WTC11 (cell line): ENCODE measurements around the gene CDX1. TPM values are rescaled to one million over a fixed set of nuclear protein-coding genes. Genes with fewer than 3 reads are reported as not detected.

Experiments
- ATAC-seq: fragments of 200-7000 bp; cut with Tn5 transposase; 2 replicates; pipeline ENCODE4 v1.10.0; 2021; ENCODE audit warnings: mild to moderate bottlenecking, moderate library complexity
- CTCF ChIA-PET: fragments of 300-600 bp; sonication (Branson Sonifier 250); formaldehyde crosslinking; loops from one replicate; lab custom pipeline; 2021; ENCODE audit warnings: antibody characterized with exemption; lab: Charles Lee
- POLR2A ChIA-PET: fragments of 350-600 bp; sonication (Branson Sonifier 250); formaldehyde crosslinking; loops from one replicate; lab custom pipeline; 2021; ENCODE audit warnings: antibody characterized with exemption; lab: Charles Lee
- DNase-seq: peaks from one replicate; pipeline ENCODE4 v3.0.0; 2021; ENCODE audit warnings: low spot score
- H3K27ac Mint-ChIP-seq: 2 replicates; pipeline ENCODE4 v1.8.0; 2021; ENCODE audit warnings: mixed read lengths
- H3K27me3 Mint-ChIP-seq: 2 replicates; pipeline ENCODE4 v1.8.0; 2021; ENCODE audit warnings: low read depth, mild to moderate bottlenecking, moderate library complexity, mixed read lengths
- H3K36me3 Mint-ChIP-seq: 2 replicates; pipeline ENCODE4 v1.8.0; 2021; ENCODE audit warnings: mixed read lengths
- H3K4me1 Mint-ChIP-seq: 2 replicates; pipeline ENCODE4 v1.8.0; 2022; ENCODE audit warnings: mixed read lengths
- H3K4me3 Mint-ChIP-seq: 2 replicates; pipeline ENCODE4 v1.8.0; 2021; ENCODE audit warnings: mild to moderate bottlenecking, moderate library complexity, mixed read lengths
- H3K9me3 Mint-ChIP-seq: 2 replicates; pipeline ENCODE4 v1.8.0; 2021; ENCODE audit warnings: mixed read lengths
- ATF6 ChIP-seq: sonication (generic); formaldehyde crosslinking; IDR thresholded peaks from 2 replicates; pipeline ENCODE4 v1.8.1; 2023; ENCODE audit warnings: mild to moderate bottlenecking, missing genetic modification reagents
- CTCF ChIP-seq: fragments of 200-600 bp; IDR thresholded peaks from 2 replicates; pipeline ENCODE4 v1.8.0; 2022; ENCODE audit warnings: antibody characterized with exemption
- EMX1 ChIP-seq: fragments of 250-450 bp; sonication (Bioruptor Pico); IDR thresholded peaks from 2 replicates; pipeline ENCODE4 v1.8.0; 2021; ENCODE audit warnings: mild to moderate bottlenecking
- ETV6 ChIP-seq: sonication (generic); formaldehyde crosslinking; IDR thresholded peaks from 2 replicates; pipeline ENCODE4 v1.8.1; 2022; ENCODE audit warnings: mild to moderate bottlenecking, missing genetic modification reagents
- FOXP1 ChIP-seq: sonication (generic); formaldehyde crosslinking; IDR thresholded peaks from 2 replicates; pipeline ENCODE4 v1.8.0; 2022; ENCODE audit warnings: missing genetic modification reagents, mild to moderate bottlenecking, moderate library complexity, borderline replicate concordance
- FOXP4 ChIP-seq: sonication (generic); formaldehyde crosslinking; IDR thresholded peaks from 2 replicates; pipeline ENCODE4 v1.8.0; 2022; ENCODE audit warnings: mild to moderate bottlenecking, missing genetic modification reagents
- IRF2 ChIP-seq: sonication (generic); formaldehyde crosslinking; IDR thresholded peaks from 2 replicates; pipeline ENCODE4 v1.8.0; 2022; ENCODE audit warnings: low read depth, missing genetic modification reagents, borderline replicate concordance
- KAT7 ChIP-seq: sonication (generic); formaldehyde crosslinking; IDR thresholded peaks from 2 replicates; pipeline ENCODE4 v1.8.1; 2023; ENCODE audit warnings: missing genetic modification reagents, mild to moderate bottlenecking, borderline replicate concordance
- NFYB ChIP-seq: sonication (generic); formaldehyde crosslinking; conservative IDR thresholded peaks from 2 replicates; pipeline ENCODE4 v1.8.0; 2022; ENCODE audit warnings: low read depth, missing genetic modification reagents
- SMAD3 ChIP-seq: sonication (generic); formaldehyde crosslinking; IDR thresholded peaks from 2 replicates; pipeline ENCODE4 v1.8.0; 2022; ENCODE audit warnings: missing genetic modification reagents, mild to moderate bottlenecking, borderline replicate concordance
- TCF7 ChIP-seq: sonication (generic); formaldehyde crosslinking; IDR thresholded peaks from 2 replicates; pipeline ENCODE4 v1.8.0; 2022; ENCODE audit warnings: mild to moderate bottlenecking, low read depth, missing genetic modification reagents, moderate library complexity
- ZBTB21 ChIP-seq: sonication (generic); formaldehyde crosslinking; IDR thresholded peaks from 2 replicates; pipeline ENCODE4 v1.8.1; 2023; ENCODE audit warnings: mild to moderate bottlenecking, missing genetic modification reagents, borderline replicate concordance
- ZNF121 ChIP-seq: sonication (generic); formaldehyde crosslinking; IDR thresholded peaks from 2 replicates; pipeline ENCODE4 v1.8.0; 2023; ENCODE audit warnings: missing genetic modification reagents
- ZNF317 ChIP-seq: sonication (generic); formaldehyde crosslinking; IDR thresholded peaks from 2 replicates; pipeline ENCODE4 v1.8.1; 2023; ENCODE audit warnings: low read depth, mild to moderate bottlenecking, moderate library complexity, missing genetic modification reagents, borderline replicate concordance
- total RNA-seq: library from RNA; stranded (reverse); gene quantifications from 3 replicates; pipeline ENCODE4 v1.2.3, GENCODE V29; 2021
- TF ChIP-seq, protein P1 (sequence below): sonication (generic); formaldehyde crosslinking; conservative IDR thresholded peaks from 2 replicates; pipeline ENCODE4 v1.8.1; 2022; ENCODE audit warnings: mild to moderate bottlenecking, missing genetic modification reagents
- TF ChIP-seq, protein P2 (sequence below): fragments of 250-450 bp; sonication (Bioruptor Pico); conservative IDR thresholded peaks from 2 replicates; pipeline ENCODE4 v1.9.0; 2021; ENCODE audit warnings: mild to moderate bottlenecking
- TF ChIP-seq, protein P3 (sequence below): sonication (generic); formaldehyde crosslinking; IDR thresholded peaks from 2 replicates; pipeline ENCODE4 v1.8.1; 2023; ENCODE audit warnings: mild to moderate bottlenecking, missing genetic modification reagents, borderline replicate concordance

Gene CDX1
- total RNA-seq, 1 experiment from 2014 or later: 0.13 TPM

GRCh38 chr5:150217038-150217437, 50.5 kb downstream of the CDX1 start (continued):
- TF ChIP-seq FOXP4 (CRISPR knock-in tag) (no peak), ZBTB21 (CRISPR knock-in tag) (no peak), FOXP1 (CRISPR knock-in tag) (no peak), TCF7 (CRISPR knock-in tag) (no peak), ZNF317 (CRISPR knock-in tag) (no peak)
- TF ChIP-seq, protein P1, sequence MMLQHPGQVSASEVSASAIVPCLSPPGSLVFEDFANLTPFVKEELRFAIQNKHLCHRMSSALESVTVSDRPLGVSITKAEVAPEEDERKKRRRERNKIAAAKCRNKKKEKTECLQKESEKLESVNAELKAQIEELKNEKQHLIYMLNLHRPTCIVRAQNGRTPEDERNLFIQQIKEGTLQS (CRISPR knock-in tag): no peak

DNA sequence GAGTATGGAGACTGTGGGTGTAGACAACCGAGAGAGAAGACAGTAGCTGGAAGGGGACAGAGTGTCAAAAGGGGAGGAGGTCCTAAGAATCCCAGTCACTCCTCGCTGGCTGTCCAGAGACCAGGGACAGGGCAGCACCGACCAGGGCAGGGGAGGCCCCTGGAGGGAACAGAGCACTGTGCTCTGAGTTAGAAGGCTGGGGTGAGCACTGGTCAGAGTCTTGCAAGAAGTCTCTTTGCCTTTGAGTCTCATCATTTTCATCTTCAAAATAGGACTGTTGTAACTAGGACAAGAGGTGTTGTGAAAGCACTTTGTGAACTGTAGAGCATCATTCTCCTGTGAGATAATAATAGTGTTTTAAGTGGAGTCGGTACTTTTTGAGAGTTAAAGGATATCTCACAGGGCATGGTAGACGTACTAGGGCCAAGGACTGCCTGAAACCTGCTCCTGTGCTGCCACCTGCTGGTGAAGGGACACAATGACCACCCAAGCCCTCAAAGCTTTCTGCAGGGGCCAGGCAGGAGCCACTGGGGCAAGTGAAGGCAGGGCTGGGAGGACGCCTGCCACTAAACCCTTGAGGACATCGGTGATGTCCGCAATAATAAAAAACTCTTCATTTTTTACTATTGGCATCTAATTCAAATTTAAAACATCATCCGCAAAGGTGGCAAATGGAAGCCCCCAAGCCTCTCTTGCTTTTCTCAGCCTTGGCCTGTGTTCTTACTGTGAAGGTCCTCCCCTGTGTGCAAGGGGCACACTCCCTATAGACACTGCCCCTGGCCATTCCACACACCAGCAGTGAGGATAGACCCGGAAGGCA, 51.5 kb downstream of the CDX1 start:
- Mint-ChIP-seq H3K36me3 (no peaks in the 10 kb centered on the region), H3K9me3 (no peaks in the 10 kb centered on the region)
- peak; percentile 87 for TF ChIP-seq CTCF
- TF ChIP-seq, protein P2, sequence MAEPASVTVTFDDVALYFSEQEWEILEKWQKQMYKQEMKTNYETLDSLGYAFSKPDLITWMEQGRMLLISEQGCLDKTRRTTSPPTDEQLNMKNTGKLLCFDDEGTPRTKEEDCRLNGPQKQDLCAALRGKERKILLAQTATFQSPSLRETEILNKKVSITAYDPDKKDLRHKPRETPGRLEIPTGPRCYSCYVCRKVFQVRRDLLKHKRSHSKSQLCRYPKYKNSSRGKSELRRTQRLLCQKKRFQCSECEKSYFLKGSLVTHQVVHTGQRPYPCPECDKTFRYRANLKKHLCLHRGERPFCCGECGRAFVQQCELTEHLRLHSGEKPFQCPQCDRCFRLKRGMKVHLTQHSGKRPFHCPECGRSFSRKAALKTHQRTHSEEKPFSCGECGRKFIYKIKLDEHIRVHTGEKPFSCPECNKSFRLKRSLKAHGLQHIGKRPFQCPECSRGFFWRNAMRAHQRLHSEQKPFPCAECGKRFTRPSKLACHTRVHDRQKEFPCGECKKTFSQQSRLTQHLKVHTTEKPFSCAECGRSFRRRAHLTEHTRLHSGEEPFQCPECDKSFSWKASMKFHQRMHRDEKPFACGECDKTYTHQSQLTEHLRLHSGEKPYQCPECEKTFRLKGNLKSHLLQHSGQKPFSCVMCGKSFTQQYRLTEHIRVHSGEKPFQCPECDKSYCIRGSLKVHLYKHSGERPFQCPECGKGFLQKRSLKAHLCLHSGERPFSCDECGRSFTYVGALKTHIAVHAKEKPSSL (CRISPR knock-in tag): no peak
- TF ChIP-seq, all 79 proteins: peak for 1
- POLR2A ChIA-PET: no interaction called here
- peak; percentile 92 for ATAC-seq
- H3K27ac Mint-ChIP-seq: no peak overlapping the region
- H3K4me3 Mint-ChIP-seq: no peak overlapping the region
- peak; percentile 90 for DNase-seq
- peaks cover 9% of the 10 kb centered on the region for H3K27me3 Mint-ChIP-seq
- H3K4me1 Mint-ChIP-seq: 0 out of 2 replicates have a peak, but pooled peaks cover 2% of the 10 kb centered on the region
- CTCF ChIA-PET: interaction anchor here (0.6 to 2.9 kb wide), 35 partner anchors 8 to 932 kb away, joined by 3 to 20 read pairs (median 4); partner anchors contain the start of genes CDX1 and PDGFRB

- no peak overlapping the region for H3K4me3 Mint-ChIP-seq
- H3K27ac Mint-ChIP-seq: no peak overlapping the region
- H3K36me3 Mint-ChIP-seq: no peaks in the 10 kb centered on the region
- 0 out of 2 replicates have a peak, but pooled peaks cover 2% of the 10 kb centered on the region for H3K4me1 Mint-ChIP-seq
- DNase-seq (no peak), ATAC-seq (no peak)
- H3K27me3 Mint-ChIP-seq: peaks cover 9% of the 10 kb centered on the region
- CTCF ChIA-PET: interaction anchor here (0.6 to 2.9 kb wide), 40 partner anchors 9 to 932 kb away, joined by 3 to 20 read pairs (median 4); partner anchors contain the start of genes CDX1 and PDGFRB
- no peaks in the 10 kb centered on the region for H3K9me3 Mint-ChIP-seq
- POLR2A ChIA-PET: no interaction called here
- TF ChIP-seq ATF6 (CRISPR knock-in tag) (no peak), NFYB (CRISPR knock-in tag) (no peak), KAT7 (no peak), IRF2 (no peak), ZNF121 (CRISPR knock-in tag) (no peak), ETV6 (no peak), EMX1 (no peak), SMAD3 (CRISPR knock-in tag) (no peak)
- TF ChIP-seq, protein P3, sequence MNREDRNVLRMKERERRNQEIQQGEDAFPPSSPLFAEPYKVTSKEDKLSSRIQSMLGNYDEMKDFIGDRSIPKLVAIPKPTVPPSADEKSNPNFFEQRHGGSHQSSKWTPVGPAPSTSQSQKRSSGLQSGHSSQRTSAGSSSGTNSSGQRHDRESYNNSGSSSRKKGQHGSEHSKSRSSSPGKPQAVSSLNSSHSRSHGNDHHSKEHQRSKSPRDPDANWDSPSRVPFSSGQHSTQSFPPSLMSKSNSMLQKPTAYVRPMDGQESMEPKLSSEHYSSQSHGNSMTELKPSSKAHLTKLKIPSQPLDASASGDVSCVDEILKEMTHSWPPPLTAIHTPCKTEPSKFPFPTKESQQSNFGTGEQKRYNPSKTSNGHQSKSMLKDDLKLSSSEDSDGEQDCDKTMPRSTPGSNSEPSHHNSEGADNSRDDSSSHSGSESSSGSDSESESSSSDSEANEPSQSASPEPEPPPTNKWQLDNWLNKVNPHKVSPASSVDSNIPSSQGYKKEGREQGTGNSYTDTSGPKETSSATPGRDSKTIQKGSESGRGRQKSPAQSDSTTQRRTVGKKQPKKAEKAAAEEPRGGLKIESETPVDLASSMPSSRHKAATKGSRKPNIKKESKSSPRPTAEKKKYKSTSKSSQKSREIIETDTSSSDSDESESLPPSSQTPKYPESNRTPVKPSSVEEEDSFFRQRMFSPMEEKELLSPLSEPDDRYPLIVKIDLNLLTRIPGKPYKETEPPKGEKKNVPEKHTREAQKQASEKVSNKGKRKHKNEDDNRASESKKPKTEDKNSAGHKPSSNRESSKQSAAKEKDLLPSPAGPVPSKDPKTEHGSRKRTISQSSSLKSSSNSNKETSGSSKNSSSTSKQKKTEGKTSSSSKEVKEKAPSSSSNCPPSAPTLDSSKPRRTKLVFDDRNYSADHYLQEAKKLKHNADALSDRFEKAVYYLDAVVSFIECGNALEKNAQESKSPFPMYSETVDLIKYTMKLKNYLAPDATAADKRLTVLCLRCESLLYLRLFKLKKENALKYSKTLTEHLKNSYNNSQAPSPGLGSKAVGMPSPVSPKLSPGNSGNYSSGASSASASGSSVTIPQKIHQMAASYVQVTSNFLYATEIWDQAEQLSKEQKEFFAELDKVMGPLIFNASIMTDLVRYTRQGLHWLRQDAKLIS (CRISPR knock-in tag): no peak
Measured at GRCh38 chr5:150218693-150219035, 52.1 kb downstream of the CDX1 start.
